Suprapubic skin (tissue), 4 donors: Measurements from ENCODE around the gene CHRM2.

Experiments used
- EP300 ChIP-seq: sonication (generic); formaldehyde crosslinking; IDR thresholded peaks from one replicate; pipeline ENCODE4 v1.6.1; 2017; ENCODE audit warnings: antibody characterized with exemption
- POLR2A ChIP-seq, 2 donors: fragments of 450-650 bp; IDR thresholded peaks; one replicate each; pipeline ENCODE4 v1.6.1; 2017; ENCODE audit warnings: antibody characterized with exemption in 2 of 2, mild to moderate bottlenecking in 2 of 2, moderate library complexity in 2 of 2
- POLR2AphosphoS5 ChIP-seq, 3 donors: sonication (generic); formaldehyde crosslinking; IDR thresholded peaks; one replicate each; pipeline ENCODE4 v1.6.1; 2017; ENCODE audit warnings: antibody characterized with exemption in 3 of 3
- TF ChIP-seq, protein P1 (sequence below), 2 donors: fragments of 200-600 bp in 1 of 2; fragments of 450-650 bp in 1 of 2; sonication (generic) in 1 of 2; IDR thresholded peaks; one replicate each; pipeline ENCODE4 v1.5.1; 2016 to 2019; ENCODE audit warnings: antibody characterized with exemption in 2 of 2, mild to moderate bottlenecking in 1 of 2, moderate library complexity in 1 of 2

DNA sequence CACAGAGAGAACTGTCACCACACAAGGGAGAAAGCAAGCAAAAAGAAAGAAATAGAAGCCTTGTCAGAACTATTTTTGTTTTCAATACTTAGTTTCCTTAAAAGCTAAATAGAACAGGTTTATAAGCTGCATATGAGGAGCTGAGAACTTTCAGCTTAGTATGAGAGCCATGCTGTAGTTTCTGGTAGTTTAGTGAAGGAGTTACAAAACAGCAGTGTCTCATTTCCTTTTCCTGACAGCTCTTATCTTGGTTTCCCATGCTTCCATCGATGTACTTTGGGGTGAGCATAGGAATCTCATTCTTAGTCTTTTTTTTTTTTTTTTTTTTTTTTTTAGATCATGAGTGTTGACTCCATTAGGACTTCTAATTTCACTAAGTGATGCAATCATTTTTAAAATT is 8.6 kb upstream of the CHRM2 start:
- TF ChIP-seq POLR2A (IDR thresholded peaks at IDR 0.05) = no peak
- TF ChIP-seq EP300 = no peak
- TF ChIP-seq, protein P1, sequence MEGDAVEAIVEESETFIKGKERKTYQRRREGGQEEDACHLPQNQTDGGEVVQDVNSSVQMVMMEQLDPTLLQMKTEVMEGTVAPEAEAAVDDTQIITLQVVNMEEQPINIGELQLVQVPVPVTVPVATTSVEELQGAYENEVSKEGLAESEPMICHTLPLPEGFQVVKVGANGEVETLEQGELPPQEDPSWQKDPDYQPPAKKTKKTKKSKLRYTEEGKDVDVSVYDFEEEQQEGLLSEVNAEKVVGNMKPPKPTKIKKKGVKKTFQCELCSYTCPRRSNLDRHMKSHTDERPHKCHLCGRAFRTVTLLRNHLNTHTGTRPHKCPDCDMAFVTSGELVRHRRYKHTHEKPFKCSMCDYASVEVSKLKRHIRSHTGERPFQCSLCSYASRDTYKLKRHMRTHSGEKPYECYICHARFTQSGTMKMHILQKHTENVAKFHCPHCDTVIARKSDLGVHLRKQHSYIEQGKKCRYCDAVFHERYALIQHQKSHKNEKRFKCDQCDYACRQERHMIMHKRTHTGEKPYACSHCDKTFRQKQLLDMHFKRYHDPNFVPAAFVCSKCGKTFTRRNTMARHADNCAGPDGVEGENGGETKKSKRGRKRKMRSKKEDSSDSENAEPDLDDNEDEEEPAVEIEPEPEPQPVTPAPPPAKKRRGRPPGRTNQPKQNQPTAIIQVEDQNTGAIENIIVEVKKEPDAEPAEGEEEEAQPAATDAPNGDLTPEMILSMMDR (IDR thresholded peaks at IDR 0.05) = no peak
- TF ChIP-seq POLR2AphosphoS5 (IDR thresholded peaks at IDR 0.05) = no peak
